Suppressor macrophage treated with lipopolysaccharide for 1 hour (primary cell): ENCODE results near the gene VCPKMT.
A peak's percentile ranks its signal among the peaks of the same experiment; 100 is the strongest.

Experiments
- DNase-seq, 3 donors: peaks; one replicate each; pipeline ENCODE4 v3.0.0-alpha.2; 2020 to 2022

VCPKMT gene

GRCh38 chr14:50064993-50065392 lies 51.4 kb downstream of the VCPKMT start:
- peak; percentile 93 to 98 (median 96) for DNase-seq

GRCh38 chr14:50063876-50064420 lies 52.4 kb downstream of the VCPKMT start:
- DNase-seq, result no peak

- peak; percentile 58 to 63 (median 59) for DNase-seq
These were observed 53.8 kb downstream of the VCPKMT start for GRCh38 chr14:50062438-50063085.

- DNase-seq, result peak; percentile 36 to 59 (median 49)
These were observed 54.5 kb downstream of the VCPKMT start for GRCh38 chr14:50061664-50062437.

- DNase-seq, result peak; percentile 91 to 97 (median 95)
These were observed 55.3 kb downstream of the VCPKMT start for GRCh38 chr14:50060871-50061663.

GRCh38 chr14:50059763-50060616 lies 56.4 kb downstream of the VCPKMT start:
- peak; percentile 47 to 70 (median 60) for DNase-seq
